Umbilical cord (tissue), 2 donors: ENCODE measurements around the gene ZNF445. TPM values are rescaled to one million over a fixed set of nuclear protein-coding genes. Genes with fewer than 3 reads are reported as not detected.
"Not testable (repeated sequence)": the region's sequence is repeated elsewhere in the genome, so short reads cannot be mapped to it uniquely, and the experiment has no call there.

Source experiments
- DNase-seq: peaks from one replicate; pipeline ENCODE4 v3.0.0-alpha.2; 2015; ENCODE audit warnings: low spot score
- total RNA-seq: library from RNA; depleted of rRNA; stranded (reverse); fragments of >200 nt; gene quantifications from one replicate; pipeline ENCODE4 v1.2.3, GENCODE V29; 2014; ENCODE audit warnings: low replicate concordance; ENCODE audit not compliant: insufficient read depth

ZNF445 gene
- total RNA-seq, 1 donor from 2014 or later: 19.7 TPM

- no peak for DNase-seq
Observed at GRCh38 chr3:44434834-44435510, 42.5 kb downstream of the ZNF445 start.

GRCh38 chr3:44430466-44430865 is 47.0 kb downstream of the ZNF445 start:
- peak; percentile 7 for DNase-seq

GRCh38 chr3:44429459-44429858 is 48.0 kb downstream of the ZNF445 start:
- DNase-seq: no peak

- no peak for DNase-seq
Observed at GRCh38 chr3:44428910-44429309, 48.6 kb downstream of the ZNF445 start.

GRCh38 chr3:44427683-44428082 is 49.8 kb downstream of the ZNF445 start:
- DNase-seq: no peak

- DNase-seq: no peak
Observed at GRCh38 chr3:44424758-44425157, 52.7 kb downstream of the ZNF445 start.

- no peak for DNase-seq
Observed at GRCh38 chr3:44421280-44421679, 56.2 kb downstream of the ZNF445 start.

- no peak for DNase-seq
Observed at GRCh38 chr3:44420676-44421075, 56.8 kb downstream of the ZNF445 start.

GRCh38 chr3:44419923-44420650 is 57.4 kb downstream of the ZNF445 start:
- no peak for DNase-seq

- no peak for DNase-seq
Observed at GRCh38 chr3:44419116-44419922, 58.2 kb downstream of the ZNF445 start.

GRCh38 chr3:44418549-44418948 is 58.9 kb downstream of the ZNF445 start:
- DNase-seq: no peak

- not testable (repeated sequence) for DNase-seq
Observed at GRCh38 chr3:44418118-44418517, 59.4 kb downstream of the ZNF445 start.

GRCh38 chr3:44416031-44417030 is 61.1 kb downstream of the ZNF445 start:
- no peak for DNase-seq

- no peak for DNase-seq
Observed at GRCh38 chr3:44415421-44415820, 62.0 kb downstream of the ZNF445 start.

- no peak for DNase-seq
Observed at GRCh38 chr3:44414517-44415090, 62.9 kb downstream of the ZNF445 start.

- no peak for DNase-seq
Observed at GRCh38 chr3:44412365-44412764, 65.1 kb downstream of the ZNF445 start.

GRCh38 chr3:44411031-44411645 is 66.3 kb downstream of the ZNF445 start:
- no peak for DNase-seq

GRCh38 chr3:44409640-44410410 is 67.6 kb downstream of the ZNF445 start:
- DNase-seq: no peak

GRCh38 chr3:44402548-44402947 is 74.9 kb downstream of the ZNF445 start:
- no peak for DNase-seq

GRCh38 chr3:44400771-44401170 is 76.7 kb downstream of the ZNF445 start:
- DNase-seq: no peak
